ENCODE measurements around the gene NLRC3. TPM values are rescaled to one million over a fixed set of nuclear protein-coding genes. Genes with fewer than 3 reads are reported as not detected.
A peak's percentile ranks its signal among the peaks of the same experiment; 100 is the strongest.
"Not testable (repeated sequence)": the region's sequence is repeated elsewhere in the genome, so short reads cannot be mapped to it uniquely, and the experiment has no call there.

Gene NLRC3
- total RNA-seq, 2 experiments from 2014 or later, result 14.9 to 20.5 TPM

DNA sequence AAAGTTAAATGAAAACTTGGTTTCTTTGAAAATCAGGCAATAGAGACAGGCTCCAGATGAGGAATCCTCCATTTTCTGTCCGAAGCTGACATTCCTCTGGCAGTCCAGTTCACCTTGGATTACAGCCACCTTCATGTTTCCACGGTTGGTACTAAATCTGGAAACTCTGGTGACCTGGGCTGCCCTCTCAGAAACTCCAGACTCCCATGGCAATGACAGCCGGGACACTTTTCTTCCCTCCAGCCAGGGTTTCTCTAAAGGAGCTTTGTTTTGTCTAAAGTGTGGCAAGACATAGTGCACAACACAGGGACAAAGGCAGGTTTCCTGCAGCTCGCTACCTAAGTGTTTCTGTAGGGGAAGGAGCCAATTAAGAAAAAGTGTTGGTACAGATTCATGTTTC is 40.4 kb downstream of the NLRC3 start:
- CTCF ChIA-PET, result no interaction called here
- Mint-ChIP-seq H3K27ac (no peak overlapping the region), H3K4me1 (no peaks in the 10 kb centered on the region)

GRCh38 chr16:3536271-3536731 is 40.9 kb downstream of the NLRC3 start:
- ChIA-PET CTCF (interaction anchor here (0.9 kb wide), 1 partner anchor 11 kb away, joined by 5 read pairs; no protein-coding TSS in a partner anchor), POLR2A (no interaction called here)
- no peaks in the 10 kb centered on the region for H3K4me1 Mint-ChIP-seq
- ATAC-seq, result no peak
- no peak for DNase-seq
- H3K27ac Mint-ChIP-seq, result no peak overlapping the region
- H3K27me3 Mint-ChIP-seq, result no peaks in the 10 kb centered on the region
- intact Hi-C loops (cut with DNase I, micrococcal nuclease), result no loop called here
- no peaks in the 10 kb centered on the region for H3K9me3 Mint-ChIP-seq (ENCODE audit: low read depth)
- no peak overlapping the region for H3K4me3 Mint-ChIP-seq
- H3K36me3 Mint-ChIP-seq (ENCODE audit: low read depth), result peaks cover 11% of the 10 kb centered on the region

More for the DNA sequence above, 40.4 kb downstream of the NLRC3 start:
- H3K27me3 Mint-ChIP-seq, result no peaks in the 10 kb centered on the region
- POLR2A ChIA-PET, result no interaction called here
- H3K36me3 Mint-ChIP-seq (ENCODE audit: low read depth), result peaks cover 10% of the 10 kb centered on the region
- no peaks in the 10 kb centered on the region for H3K9me3 Mint-ChIP-seq (ENCODE audit: low read depth)
- DNase-seq (no peak), ATAC-seq (no peak)
- no peak overlapping the region for H3K4me3 Mint-ChIP-seq
- intact Hi-C loops (cut with DNase I, micrococcal nuclease), result no loop called here

- ChIA-PET CTCF (interaction anchor here (1.6 kb wide), 1 partner anchor 9 kb away, joined by 3 read pairs; no protein-coding TSS in a partner anchor), POLR2A (no interaction called here)
- DNase-seq (no peak), ATAC-seq (no peak)
- no peaks in the 10 kb centered on the region for H3K27me3 Mint-ChIP-seq
- no peak overlapping the region for H3K4me3 Mint-ChIP-seq
- peaks cover 6% of the 10 kb centered on the region for H3K36me3 Mint-ChIP-seq (ENCODE audit: low read depth)
- no peaks in the 10 kb centered on the region for H3K9me3 Mint-ChIP-seq (ENCODE audit: low read depth)
- H3K4me1 Mint-ChIP-seq, result no peaks in the 10 kb centered on the region
- intact Hi-C loops (cut with DNase I, micrococcal nuclease), result no loop called here
- peak overlapping the region; percentile 3 for H3K27ac Mint-ChIP-seq
These were observed 43.1 kb downstream of the NLRC3 start for GRCh38 chr16:3534126-3534525.

DNA sequence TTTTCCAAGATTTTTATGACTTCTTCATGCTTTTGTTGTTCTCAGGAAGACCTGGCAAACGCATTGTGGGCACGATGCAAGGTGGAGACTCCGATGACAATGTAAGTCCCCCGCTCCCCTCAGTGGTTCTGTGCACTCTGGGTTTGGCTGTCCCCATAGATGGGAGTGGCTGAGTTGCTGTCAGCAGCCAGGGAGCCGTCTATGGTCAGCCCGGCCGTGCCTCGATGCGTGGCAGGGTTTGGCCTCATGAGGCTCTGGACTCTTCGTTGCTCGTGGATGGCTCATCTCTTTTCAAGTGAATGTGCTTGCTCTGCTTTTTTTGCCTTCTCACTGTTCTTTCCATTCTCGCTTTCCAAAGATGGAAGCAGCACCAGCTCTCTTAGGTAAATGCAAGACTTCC is 44.5 kb downstream of the NLRC3 start:
- intact Hi-C loops (cut with DNase I, micrococcal nuclease), result no loop called here
- H3K4me1 Mint-ChIP-seq, result no peaks in the 10 kb centered on the region
- POLR2A ChIA-PET, result no interaction called here
- DNase-seq, result no peak
- H3K27ac Mint-ChIP-seq, result no peak overlapping the region
- CTCF ChIA-PET, result interaction anchor here (0.6 to 1.6 kb wide), 3 partner anchors 8 to 700 kb away, joined by 3 read pairs; no protein-coding TSS in a partner anchor
- H3K9me3 Mint-ChIP-seq (ENCODE audit: low read depth), result no peaks in the 10 kb centered on the region
- ATAC-seq, result no peak
- H3K4me3 Mint-ChIP-seq, result no peak overlapping the region
- no peaks in the 10 kb centered on the region for H3K27me3 Mint-ChIP-seq
- H3K36me3 Mint-ChIP-seq (ENCODE audit: low read depth), result peaks cover 8% of the 10 kb centered on the region

DNA sequence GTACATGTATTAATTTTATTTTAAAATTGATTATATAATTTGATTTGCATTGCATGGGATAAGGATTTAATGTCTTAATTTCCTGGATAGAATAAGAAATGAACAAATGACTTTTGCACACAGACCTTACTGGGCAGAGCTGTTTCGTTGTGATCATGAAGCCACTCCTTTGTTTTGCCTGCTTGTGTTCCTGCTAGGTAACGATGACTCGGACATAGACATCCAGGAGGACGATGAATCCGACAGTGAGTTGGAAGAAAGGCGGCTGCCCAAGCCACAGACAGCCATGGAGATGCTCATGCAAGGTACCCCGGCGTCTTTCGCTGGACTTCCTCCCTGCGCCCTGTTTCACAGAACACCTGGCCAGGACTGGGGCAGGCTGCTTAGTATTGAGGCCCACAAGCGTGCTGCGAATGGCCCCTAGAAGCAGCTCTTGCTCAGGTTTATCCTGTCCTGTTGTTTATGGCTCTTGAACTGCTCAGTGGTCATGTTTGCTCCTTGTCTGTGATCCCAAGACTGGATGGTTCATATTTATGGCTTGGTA is 46.8 kb downstream of the NLRC3 start:
- intact Hi-C loops (cut with DNase I, micrococcal nuclease), result no loop called here
- peaks cover 11% of the 10 kb centered on the region for H3K36me3 Mint-ChIP-seq (ENCODE audit: low read depth)
- no peak overlapping the region for H3K27ac Mint-ChIP-seq
- DNase-seq (no peak), ATAC-seq (peak; percentile 25)
- H3K9me3 Mint-ChIP-seq (ENCODE audit: low read depth), result no peaks in the 10 kb centered on the region
- H3K27me3 Mint-ChIP-seq, result no peaks in the 10 kb centered on the region
- ChIA-PET POLR2A (interaction anchor here (0.6 kb wide), 1 partner anchor 741 kb away, joined by 3 read pairs; no protein-coding TSS in a partner anchor), CTCF (no interaction called here)
- H3K4me1 Mint-ChIP-seq, result no peaks in the 10 kb centered on the region
- H3K4me3 Mint-ChIP-seq, result no peak overlapping the region

- ChIA-PET POLR2A (no interaction called here), CTCF (interaction anchor here (0.7 to 1.6 kb wide), 2 partner anchors 69 to 109 kb away, joined by 3 read pairs; no protein-coding TSS in a partner anchor)
- ATAC-seq (no peak), DNase-seq (no peak)
- no peak overlapping the region for H3K4me3 Mint-ChIP-seq
- H3K27me3 Mint-ChIP-seq, result no peaks in the 10 kb centered on the region
- no peaks in the 10 kb centered on the region for H3K9me3 Mint-ChIP-seq (ENCODE audit: low read depth)
- no peaks in the 10 kb centered on the region for H3K4me1 Mint-ChIP-seq
- H3K36me3 Mint-ChIP-seq (ENCODE audit: low read depth), result peaks cover 14% of the 10 kb centered on the region
- intact Hi-C loops (cut with DNase I, micrococcal nuclease), result loop anchor here in 1 of 2 experiments (5.0 kb wide), 1 partner anchor 83 kb away; the partner anchor contains the start of gene SLX4
- no peak overlapping the region for H3K27ac Mint-ChIP-seq
These were observed 48.0 kb downstream of the NLRC3 start for GRCh38 chr16:3529175-3529574.

DNA sequence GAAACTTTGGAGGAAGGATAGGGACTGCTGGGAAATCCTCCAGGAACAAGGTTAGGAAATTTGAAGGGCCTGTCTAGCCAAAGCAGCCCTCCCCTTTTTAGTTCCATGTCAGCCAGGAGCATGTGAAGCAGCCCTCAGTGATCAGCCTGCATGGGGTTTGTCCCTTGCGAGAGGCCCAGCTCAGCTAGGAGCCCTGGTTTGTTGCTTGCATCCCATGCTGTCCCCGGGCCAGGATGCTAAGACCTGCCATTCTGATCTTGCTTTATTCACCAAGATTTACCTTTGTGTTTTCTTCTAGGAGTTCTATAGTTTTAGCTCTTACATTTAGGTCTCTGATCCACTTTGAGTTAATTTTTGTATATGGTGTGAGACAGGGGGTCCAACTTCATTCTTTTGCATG is 48.8 kb downstream of the NLRC3 start:
- no peaks in the 10 kb centered on the region for H3K27me3 Mint-ChIP-seq
- H3K9me3 Mint-ChIP-seq (ENCODE audit: low read depth), result no peaks in the 10 kb centered on the region
- ChIA-PET POLR2A (interaction anchor here (0.6 kb wide), 1 partner anchor 24 kb away, joined by 3 read pairs; no protein-coding TSS in a partner anchor), CTCF (interaction anchor here (0.6 to 1.6 kb wide), 3 partner anchors 67 to 110 kb away, joined by 3 read pairs; no protein-coding TSS in a partner anchor)
- no peaks in the 10 kb centered on the region for H3K4me1 Mint-ChIP-seq
- DNase-seq (peak; percentile 24), ATAC-seq (peak; percentile 44)
- H3K36me3 Mint-ChIP-seq (ENCODE audit: low read depth), result peaks cover 14% of the 10 kb centered on the region
- intact Hi-C loops (cut with DNase I, micrococcal nuclease), result loop anchor here in 1 of 2 experiments (5.0 kb wide), 1 partner anchor 84 kb away; the partner anchor contains the start of gene SLX4
- no peak overlapping the region for H3K4me3 Mint-ChIP-seq
- H3K27ac Mint-ChIP-seq, result no peak overlapping the region

- H3K4me1 Mint-ChIP-seq; H3K9me3 Mint-ChIP-seq (ENCODE audit: low read depth); ATAC-seq; POLR2A ChIA-PET; H3K4me3 Mint-ChIP-seq; H3K27ac Mint-ChIP-seq; H3K27me3 Mint-ChIP-seq: not testable (repeated sequence)
- peaks cover 19% of the 10 kb centered on the region for H3K36me3 Mint-ChIP-seq (ENCODE audit: low read depth)
- CTCF ChIA-PET, result interaction anchor here (0.6 to 1.6 kb wide), 5 partner anchors 8 to 95 kb away, joined by 3 read pairs; no protein-coding TSS in a partner anchor
- intact Hi-C loops (cut with DNase I, micrococcal nuclease), result loop anchor here in 1 of 2 experiments (5.0 kb wide), 1 partner anchor 85 kb away; the partner anchor contains the start of gene SLX4
- DNase-seq, result peak; percentile 75
These were observed 49.9 kb downstream of the NLRC3 start for GRCh38 chr16:3527216-3527829.

- peaks cover 18% of the 10 kb centered on the region for H3K36me3 Mint-ChIP-seq (ENCODE audit: low read depth)
- H3K4me3 Mint-ChIP-seq, result no peak overlapping the region
These were observed 51.3 kb downstream of the NLRC3 start for GRCh38 chr16:3525951-3526350.

DNA sequence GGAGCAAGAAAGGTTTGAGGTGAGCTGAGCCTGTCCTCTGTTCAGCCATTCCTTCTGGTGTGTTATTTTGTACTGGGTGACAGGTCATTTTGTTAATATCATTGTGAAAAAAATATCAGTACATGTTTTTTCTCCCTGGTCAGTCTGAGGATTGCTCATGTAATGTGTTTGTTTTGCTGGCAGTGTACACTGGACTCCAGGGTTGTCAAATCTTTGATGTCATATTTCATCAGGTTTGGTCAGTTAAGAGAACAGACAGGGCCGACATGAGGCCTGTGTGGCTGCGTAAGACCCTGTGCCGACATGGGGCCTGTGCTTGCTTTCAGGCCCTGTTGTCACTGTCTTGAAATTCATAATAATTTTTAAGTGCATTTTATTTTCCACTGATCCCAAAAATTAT is 53.9 kb downstream of the NLRC3 start:
- ChIA-PET POLR2A (no interaction called here), CTCF (interaction anchor here (0.5 to 0.8 kb wide), 3 partner anchors 12 to 785 kb away, joined by 3 to 4 read pairs (median 3); partner anchors contain the start of gene TNFRSF12A)
- no peak for DNase-seq
- Mint-ChIP-seq H3K4me3 (no peak overlapping the region), H3K27ac (no peak overlapping the region), H3K9me3 (ENCODE audit: low read depth) (no peaks in the 10 kb centered on the region), H3K27me3 (no peaks in the 10 kb centered on the region), H3K4me1 (peaks cover 4% of the 10 kb centered on the region), H3K36me3 (ENCODE audit: low read depth) (peaks cover 31% of the 10 kb centered on the region)
- no peak for ATAC-seq
- intact Hi-C loops (cut with DNase I, micrococcal nuclease), result no loop called here

More at GRCh38 chr16:3525951-3526350, 51.3 kb downstream of the NLRC3 start:
- Mint-ChIP-seq H3K9me3 (ENCODE audit: low read depth) (no peaks in the 10 kb centered on the region), H3K27me3 (no peaks in the 10 kb centered on the region), H3K4me1 (no peaks in the 10 kb centered on the region), H3K27ac (no peak overlapping the region)
- no peak for DNase-seq
- ChIA-PET POLR2A (no interaction called here), CTCF (interaction anchor here (1.4 to 1.5 kb wide), 2 partner anchors 10 to 13 kb away, joined by 3 to 5 read pairs; no protein-coding TSS in a partner anchor)
- intact Hi-C loops (cut with DNase I, micrococcal nuclease), result loop anchor here in 1 of 2 experiments (5.0 kb wide), 1 partner anchor 86 kb away; the partner anchor contains the start of gene SLX4
- no peak for ATAC-seq

GRCh38 chr16:3520841-3521240 is 56.4 kb downstream of the NLRC3 start:
- ChIA-PET CTCF (no interaction called here), POLR2A (no interaction called here)
- H3K27ac Mint-ChIP-seq, result peak overlapping the region; percentile 0
- no peaks in the 10 kb centered on the region for H3K27me3 Mint-ChIP-seq
- H3K9me3 Mint-ChIP-seq (ENCODE audit: low read depth), result no peaks in the 10 kb centered on the region
- H3K4me3 Mint-ChIP-seq, result no peak overlapping the region
- H3K36me3 Mint-ChIP-seq (ENCODE audit: low read depth), result peaks cover 37% of the 10 kb centered on the region
- ATAC-seq (no peak), DNase-seq (no peak)
- intact Hi-C loops (cut with DNase I, micrococcal nuclease), result no loop called here
- H3K4me1 Mint-ChIP-seq, result peaks cover 4% of the 10 kb centered on the region
